OCI-LY3 (cell line): ENCODE results near the gene SBK1.

Experiments used
- H2AFZ ChIP-seq: fragments of 200-600, 300-600 bp; shearing (Covaris generic); 2 replicates; pipeline ENCODE4 v1.6.0; 2014; ENCODE audit warnings: antibody characterized with exemption, low read depth, low read length
- H3K27ac ChIP-seq: fragments of 200-600, 300-600 bp; sonication (generic); 2 replicates; pipeline ENCODE4 v1.5.1; 2014; ENCODE audit warnings: mild to moderate bottlenecking, low read length, moderate library complexity, mixed read lengths
- H3K27me3 ChIP-seq: fragments of 200-600, 300-600 bp; sonication (generic); 2 replicates; pipeline ENCODE4 v1.6.1; 2014; ENCODE audit warnings: low read depth, low read length, mixed read lengths
- H3K36me3 ChIP-seq: fragments of 200-600, 300-600 bp; sonication (generic); replicated peaks from 2 replicates; pipeline ENCODE3; 2014; ENCODE audit warnings: low read depth, low read length, mixed read lengths
- H3K4me1 ChIP-seq: fragments of 300-600, 200-600 bp; sonication (generic); 2 replicates; pipeline ENCODE4 v1.6.1; 2014; ENCODE audit warnings: low read length, mixed read lengths
- H3K4me2 ChIP-seq: fragments of 200-600, 300-600 bp; sonication (generic); 2 replicates; pipeline ENCODE4 v1.6.1; 2014; ENCODE audit warnings: low read length, mixed read lengths
- H3K4me3 ChIP-seq: fragments of 300-600, 200-600 bp; sonication (generic); 2 replicates; pipeline ENCODE4 v1.5.1; 2014; ENCODE audit warnings: antibody characterized with exemption, mild to moderate bottlenecking, low read length, moderate library complexity
- H3K79me2 ChIP-seq: fragments of 300-600, 200-600 bp; shearing (Covaris generic); 2 replicates; pipeline ENCODE4 v1.6.1; 2014; ENCODE audit warnings: mild to moderate bottlenecking, low read length, mixed read lengths
- H3K9ac ChIP-seq: fragments of 300-600, 200-600 bp; shearing (Covaris generic); 2 replicates; pipeline ENCODE4 v1.6.0; 2014; ENCODE audit warnings: mild to moderate bottlenecking, low read length, moderate library complexity
- H3K9me3 ChIP-seq: fragments of 200-600, 300-600 bp; shearing (Covaris generic); 2 replicates; pipeline ENCODE4 v1.6.1; 2014; ENCODE audit warnings: low read length, mixed read lengths; ENCODE audit not compliant: insufficient read depth
- H4K20me1 ChIP-seq: fragments of 200-600, 300-600 bp; sonication (generic); 2 replicates; pipeline ENCODE4 v1.6.1; 2016; ENCODE audit warnings: low read length, mixed read lengths; ENCODE audit not compliant: insufficient read depth
- EZH2phosphoT487 ChIP-seq: fragments of 200-600 bp; shearing (Covaris generic); IDR thresholded peaks from 2 replicates; pipeline ENCODE4 v1.6.1; 2018; ENCODE audit warnings: antibody characterized with exemption, mixed run types, low read depth
- TF ChIP-seq, protein P1 (sequence below): fragments of 200-600, 300-600 bp; sonication (generic); IDR thresholded peaks from 2 replicates; pipeline ENCODE4 v1.5.1; 2014; ENCODE audit warnings: antibody characterized with exemption, low read length, low read depth

The SBK1 gene

GRCh38 chr16:28317040-28317880, 24.9 kb downstream of the SBK1 start:
- Histone ChIP-seq H3K27ac (no peak overlapping the region), H3K36me3 (no peaks in the 10 kb centered on the region)

DNA sequence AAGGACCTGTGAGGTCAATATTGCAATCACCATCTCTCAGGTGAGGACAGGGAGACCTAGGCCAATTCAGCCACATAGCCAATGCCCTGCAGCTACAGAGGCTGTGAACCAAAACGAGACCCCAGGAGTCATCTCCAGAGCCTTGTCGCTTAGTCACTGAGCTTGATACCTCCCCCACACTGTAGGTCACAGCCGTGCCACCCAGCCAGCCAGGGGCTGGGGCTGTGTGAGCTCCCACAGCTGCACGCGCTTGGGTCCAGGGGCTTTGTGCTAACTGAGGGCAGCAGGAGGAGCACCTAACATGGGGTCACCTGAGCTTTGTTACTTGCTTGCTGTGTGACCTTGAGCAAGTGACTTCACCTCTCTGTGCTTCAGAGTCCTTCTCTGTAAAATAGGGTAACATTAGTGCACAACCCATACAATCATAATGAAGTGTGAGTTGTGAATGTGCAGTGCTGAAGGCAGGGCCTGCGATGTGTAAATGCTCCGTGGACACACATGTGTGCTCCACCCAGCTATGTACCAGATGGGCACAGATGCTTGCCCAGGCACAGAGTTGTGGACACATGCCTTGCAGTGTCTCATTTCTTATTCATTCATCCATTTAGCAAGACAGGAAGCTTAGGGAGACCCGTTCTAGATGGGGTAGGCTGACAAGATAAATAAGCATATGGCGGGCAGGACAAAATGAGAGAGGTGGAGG, 25.9 kb downstream of the SBK1 start:
- H3K36me3 ChIP-seq, result no peaks in the 10 kb centered on the region
- no peak for TF ChIP-seq EZH2phosphoT487
- TF ChIP-seq, protein P1, sequence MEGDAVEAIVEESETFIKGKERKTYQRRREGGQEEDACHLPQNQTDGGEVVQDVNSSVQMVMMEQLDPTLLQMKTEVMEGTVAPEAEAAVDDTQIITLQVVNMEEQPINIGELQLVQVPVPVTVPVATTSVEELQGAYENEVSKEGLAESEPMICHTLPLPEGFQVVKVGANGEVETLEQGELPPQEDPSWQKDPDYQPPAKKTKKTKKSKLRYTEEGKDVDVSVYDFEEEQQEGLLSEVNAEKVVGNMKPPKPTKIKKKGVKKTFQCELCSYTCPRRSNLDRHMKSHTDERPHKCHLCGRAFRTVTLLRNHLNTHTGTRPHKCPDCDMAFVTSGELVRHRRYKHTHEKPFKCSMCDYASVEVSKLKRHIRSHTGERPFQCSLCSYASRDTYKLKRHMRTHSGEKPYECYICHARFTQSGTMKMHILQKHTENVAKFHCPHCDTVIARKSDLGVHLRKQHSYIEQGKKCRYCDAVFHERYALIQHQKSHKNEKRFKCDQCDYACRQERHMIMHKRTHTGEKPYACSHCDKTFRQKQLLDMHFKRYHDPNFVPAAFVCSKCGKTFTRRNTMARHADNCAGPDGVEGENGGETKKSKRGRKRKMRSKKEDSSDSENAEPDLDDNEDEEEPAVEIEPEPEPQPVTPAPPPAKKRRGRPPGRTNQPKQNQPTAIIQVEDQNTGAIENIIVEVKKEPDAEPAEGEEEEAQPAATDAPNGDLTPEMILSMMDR, result no peak
- H3K27me3 ChIP-seq, result no peaks in the 10 kb centered on the region
- H4K20me1 ChIP-seq, result no peaks in the 10 kb centered on the region
- no peak overlapping the region for H3K27ac ChIP-seq
- no peak overlapping the region for H3K4me2 ChIP-seq
- H3K4me1 ChIP-seq, result peaks cover 9% of the 10 kb centered on the region; the same call in 1 of the 2 replicates
- H3K9ac ChIP-seq, result no peak overlapping the region
- no peaks in the 10 kb centered on the region for H3K9me3 ChIP-seq
- no peak overlapping the region for H2AFZ ChIP-seq
- no peak overlapping the region for H3K4me3 ChIP-seq
- no peaks in the 10 kb centered on the region for H3K79me2 ChIP-seq

More at GRCh38 chr16:28317040-28317880, 24.9 kb downstream of the SBK1 start:
- H3K4me2 ChIP-seq, result peak overlapping the region; percentile 48
- no peak overlapping the region for H3K9ac ChIP-seq
- H3K9me3 ChIP-seq, result no peaks in the 10 kb centered on the region
- no peaks in the 10 kb centered on the region for H3K27me3 ChIP-seq
- TF ChIP-seq, protein P1, result peak; percentile 90
- TF ChIP-seq EZH2phosphoT487, result no peak
- H2AFZ ChIP-seq, result 0 out of 2 replicates have a peak overlapping the region, but pooled peaks have one; percentile 80
- H3K4me3 ChIP-seq, result peak overlapping the region; percentile 31; the same call in 1 of the 2 replicates
- H3K79me2 ChIP-seq, result no peaks in the 10 kb centered on the region
- H3K4me1 ChIP-seq, result peaks cover 9% of the 10 kb centered on the region; the same call in 1 of the 2 replicates
- no peaks in the 10 kb centered on the region for H4K20me1 ChIP-seq

GRCh38 chr16:28319476-28320022, 27.2 kb downstream of the SBK1 start:
- H3K27me3 ChIP-seq, result no peaks in the 10 kb centered on the region
- no peak overlapping the region for H3K27ac ChIP-seq
- TF ChIP-seq, protein P1, result no peak
- no peak for TF ChIP-seq EZH2phosphoT487
- H3K36me3 ChIP-seq, result no peaks in the 10 kb centered on the region
- H2AFZ ChIP-seq, result no peak overlapping the region
- H3K4me2 ChIP-seq, result no peak overlapping the region
- H4K20me1 ChIP-seq, result no peaks in the 10 kb centered on the region
- H3K4me1 ChIP-seq, result peaks cover 9% of the 10 kb centered on the region; the same call in 1 of the 2 replicates
- no peaks in the 10 kb centered on the region for H3K79me2 ChIP-seq
- no peak overlapping the region for H3K9ac ChIP-seq
- H3K4me3 ChIP-seq, result no peak overlapping the region
- no peaks in the 10 kb centered on the region for H3K9me3 ChIP-seq

DNA sequence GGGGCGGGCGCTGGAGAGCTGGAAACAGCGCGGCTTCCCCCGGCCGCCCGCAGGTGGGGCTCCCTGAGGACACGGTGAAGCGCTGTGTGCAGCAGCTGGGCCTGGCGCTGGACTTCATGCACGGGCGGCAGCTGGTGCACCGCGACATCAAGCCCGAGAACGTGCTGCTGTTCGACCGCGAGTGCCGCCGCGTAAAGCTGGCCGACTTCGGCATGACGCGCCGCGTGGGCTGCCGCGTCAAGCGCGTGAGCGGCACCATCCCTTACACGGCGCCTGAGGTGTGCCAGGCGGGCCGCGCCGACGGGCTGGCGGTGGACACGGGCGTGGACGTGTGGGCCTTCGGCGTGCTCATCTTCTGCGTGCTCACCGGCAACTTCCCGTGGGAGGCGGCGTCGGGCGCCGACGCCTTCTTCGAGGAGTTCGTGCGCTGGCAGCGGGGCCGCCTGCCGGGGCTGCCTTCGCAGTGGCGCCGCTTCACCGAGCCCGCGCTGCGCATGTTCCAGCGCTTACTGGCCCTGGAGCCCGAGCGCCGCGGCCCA, 27.8 kb downstream of the SBK1 start:
- Histone ChIP-seq H3K4me3 (no peak overlapping the region), H3K36me3 (no peaks in the 10 kb centered on the region)
- no peak for TF ChIP-seq EZH2phosphoT487
- TF ChIP-seq, protein P1, result no peak

More for the DNA sequence above, 27.8 kb downstream of the SBK1 start:
- H4K20me1 ChIP-seq, result no peaks in the 10 kb centered on the region
- no peaks in the 10 kb centered on the region for H3K79me2 ChIP-seq
- no peak overlapping the region for H2AFZ ChIP-seq
- H3K27ac ChIP-seq, result no peak overlapping the region
- H3K9me3 ChIP-seq, result no peaks in the 10 kb centered on the region
- H3K4me2 ChIP-seq, result no peak overlapping the region
- no peak overlapping the region for H3K9ac ChIP-seq
- H3K4me1 ChIP-seq, result peaks cover 9% of the 10 kb centered on the region; the same call in 1 of the 2 replicates
- H3K27me3 ChIP-seq, result no peaks in the 10 kb centered on the region
